Measurements from ENCODE around the gene STX1B. TPM values are rescaled to one million over a fixed set of nuclear protein-coding genes. Genes with fewer than 3 reads are reported as not detected.

STX1B gene
- total and polyA plus RNA-seq, 12 donors, result 0.17 to 5.3 (median 1.6) TPM; not detected in 2

GRCh38 chr16:31036691-31037090, 26.3 kb upstream of the STX1B start:
- Histone ChIP-seq H3K36me3 (replicated peaks in 1 of 2) (peaks cover 0 to 52% of the 10 kb centered on the region in 2 donors), H3K4me3 (no peak overlapping the region)
- intact Hi-C loops (cut with DNase I), result no loop called here

GRCh38 chr16:31033709-31034492, 23.5 kb upstream of the STX1B start:
- H3K27ac ChIP-seq, result peak overlapping the region; percentile 77 to 98 (median 80)
- peaks cover 5 to 8% of the 10 kb centered on the region in 2 donors for H3K4me1 ChIP-seq (replicated peaks in 1 of 2)
- TF ChIP-seq, protein P1, sequence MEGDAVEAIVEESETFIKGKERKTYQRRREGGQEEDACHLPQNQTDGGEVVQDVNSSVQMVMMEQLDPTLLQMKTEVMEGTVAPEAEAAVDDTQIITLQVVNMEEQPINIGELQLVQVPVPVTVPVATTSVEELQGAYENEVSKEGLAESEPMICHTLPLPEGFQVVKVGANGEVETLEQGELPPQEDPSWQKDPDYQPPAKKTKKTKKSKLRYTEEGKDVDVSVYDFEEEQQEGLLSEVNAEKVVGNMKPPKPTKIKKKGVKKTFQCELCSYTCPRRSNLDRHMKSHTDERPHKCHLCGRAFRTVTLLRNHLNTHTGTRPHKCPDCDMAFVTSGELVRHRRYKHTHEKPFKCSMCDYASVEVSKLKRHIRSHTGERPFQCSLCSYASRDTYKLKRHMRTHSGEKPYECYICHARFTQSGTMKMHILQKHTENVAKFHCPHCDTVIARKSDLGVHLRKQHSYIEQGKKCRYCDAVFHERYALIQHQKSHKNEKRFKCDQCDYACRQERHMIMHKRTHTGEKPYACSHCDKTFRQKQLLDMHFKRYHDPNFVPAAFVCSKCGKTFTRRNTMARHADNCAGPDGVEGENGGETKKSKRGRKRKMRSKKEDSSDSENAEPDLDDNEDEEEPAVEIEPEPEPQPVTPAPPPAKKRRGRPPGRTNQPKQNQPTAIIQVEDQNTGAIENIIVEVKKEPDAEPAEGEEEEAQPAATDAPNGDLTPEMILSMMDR (IDR thresholded peaks at IDR 0.05), result peak in 1 of 6 experiments; percentile 1
- peak in 1 of 2 donors; percentile 66 for TF ChIP-seq POLR2A (IDR thresholded peaks at IDR 0.05)
- H3K9me3 ChIP-seq (replicated peaks in 1 of 3), result no peaks in the 10 kb centered on the region
- peaks cover 0 to 34% of the 10 kb centered on the region in 2 donors for H3K36me3 ChIP-seq (replicated peaks in 1 of 2)
- intact Hi-C loops (cut with DNase I), result no loop called here
- WGBS, 4 donors, result 0 to 2% (median 1%) methylated on average over 27 to 47 of the region's 47 CpGs
- peak; percentile 89 to 96 (median 94) for DNase-seq
- peak overlapping the region; percentile 37 to 73 (median 70) for H3K4me3 ChIP-seq
- no peaks in the 10 kb centered on the region for H3K27me3 ChIP-seq

More at GRCh38 chr16:31036691-31037090, 26.3 kb upstream of the STX1B start:
- H3K9me3 ChIP-seq (replicated peaks in 1 of 3), result no peaks in the 10 kb centered on the region
- TF ChIP-seq POLR2A (IDR thresholded peaks at IDR 0.05), result no peak
- TF ChIP-seq, protein P1 (IDR thresholded peaks at IDR 0.05), result no peak
- no peaks in the 10 kb centered on the region for H3K27me3 ChIP-seq
- DNase-seq, result no peak
- no peak overlapping the region for H3K27ac ChIP-seq
- H3K4me1 ChIP-seq (replicated peaks in 1 of 2), result peaks cover 5 to 8% of the 10 kb centered on the region in 2 donors
- WGBS, 4 donors, result 41 to 82% (median 59%) methylated on average over 2 of the region's 2 CpGs

- peaks cover 0 to 25% of the 10 kb centered on the region in 2 donors for H3K36me3 ChIP-seq (replicated peaks in 1 of 2)
- H3K27me3 ChIP-seq, result no peaks in the 10 kb centered on the region
- intact Hi-C loops (cut with DNase I), result no loop called here
- peak within 1 kb of the TSS; percentile 37 to 73 (median 70) for H3K4me3 ChIP-seq
- DNase-seq, result peak; percentile 97 to 99 (median 98)
- no peaks in the 10 kb centered on the region for H3K9me3 ChIP-seq (replicated peaks in 1 of 3)
- peak within 1 kb of the TSS; percentile 79 to 98 (median 92) for H3K27ac ChIP-seq
- H3K4me1 ChIP-seq (replicated peaks in 1 of 2), result peaks cover 5 to 8% of the 10 kb centered on the region in 2 donors
- 1 to 2% (median 1%) methylated on average over 27 to 75 of the region's 75 CpGs for WGBS, 4 donors
- peak; percentile 46 to 53 for TF ChIP-seq POLR2A (IDR thresholded peaks at IDR 0.05)
- TF ChIP-seq, protein P1 (IDR thresholded peaks at IDR 0.05), result peak in 2 of 6 experiments; percentile 18 to 21
Observed at GRCh38 chr16:31032736-31033708, 22.6 kb upstream of the STX1B start, which contains the start of gene STX4. Gene STX4 (plus strand): TSS chr16:31033558. CDS start chr16:31033806, 248 bp downstream.
